ENCODE data around the gene NFIX.

Gene NFIX

GRCh38 chr19:13129384-13129783, 134.1 kb downstream of the NFIX start:
- TF ChIP-seq CTCF (IDR thresholded peaks at IDR 0.05; ENCODE audit: extremely low read depth, insufficient read depth, missing control alignments) = no peak
- in situ Hi-C loops (cut with MboI; ENCODE audit: low pct_unique_long_range_greater_than_20kb, low sequenced_read_pairs, unreplicated experiment) = no loop called here
- DNase-seq (ENCODE audit: low spot score) = no peak

- TF ChIP-seq CTCF (IDR thresholded peaks at IDR 0.05; ENCODE audit: extremely low read depth, insufficient read depth, missing control alignments) = no peak
- in situ Hi-C loops (cut with MboI; ENCODE audit: low pct_unique_long_range_greater_than_20kb, low sequenced_read_pairs, unreplicated experiment) = no loop called here
- no peak for DNase-seq (ENCODE audit: low spot score)
Measured at GRCh38 chr19:13130886-13131490, 135.7 kb downstream of the NFIX start.

- DNase-seq (ENCODE audit: low spot score) = no peak
- in situ Hi-C loops (cut with MboI; ENCODE audit: low pct_unique_long_range_greater_than_20kb, low sequenced_read_pairs, unreplicated experiment) = no loop called here
- no peak for TF ChIP-seq CTCF (IDR thresholded peaks at IDR 0.05; ENCODE audit: extremely low read depth, insufficient read depth, missing control alignments)
Measured at GRCh38 chr19:13132471-13133180, 137.4 kb downstream of the NFIX start.

- DNase-seq (ENCODE audit: low spot score) = no peak
- in situ Hi-C loops (cut with MboI; ENCODE audit: low pct_unique_long_range_greater_than_20kb, low sequenced_read_pairs, unreplicated experiment) = no loop called here
- no peak for TF ChIP-seq CTCF (IDR thresholded peaks at IDR 0.05; ENCODE audit: extremely low read depth, insufficient read depth, missing control alignments)
Measured at GRCh38 chr19:13133241-13133870, 138.1 kb downstream of the NFIX start.

- no peak for TF ChIP-seq CTCF (IDR thresholded peaks at IDR 0.05; ENCODE audit: extremely low read depth, insufficient read depth, missing control alignments)
- in situ Hi-C loops (cut with MboI; ENCODE audit: low pct_unique_long_range_greater_than_20kb, low sequenced_read_pairs, unreplicated experiment) = no loop called here
- no peak for DNase-seq (ENCODE audit: low spot score)
Measured at GRCh38 chr19:13134626-13135025, 139.4 kb downstream of the NFIX start.

GRCh38 chr19:13135068-13136062, 140.1 kb downstream of the NFIX start:
- no peak for TF ChIP-seq CTCF (IDR thresholded peaks at IDR 0.05; ENCODE audit: extremely low read depth, insufficient read depth, missing control alignments)
- in situ Hi-C loops (cut with MboI; ENCODE audit: low pct_unique_long_range_greater_than_20kb, low sequenced_read_pairs, unreplicated experiment) = no loop called here
- no peak for DNase-seq (ENCODE audit: low spot score)
